GM18508 (cell line): ENCODE measurements around the gene PXN.

Experiments
- ATAC-seq: cut with Tn5 transposase; IDR thresholded peaks from one replicate; pipeline ENCODE4 v1.9.1; 2021; ENCODE audit warnings: moderate number of reproducible peaks; ENCODE audit not compliant: insufficient read depth, unreplicated experiment

Gene PXN

DNA sequence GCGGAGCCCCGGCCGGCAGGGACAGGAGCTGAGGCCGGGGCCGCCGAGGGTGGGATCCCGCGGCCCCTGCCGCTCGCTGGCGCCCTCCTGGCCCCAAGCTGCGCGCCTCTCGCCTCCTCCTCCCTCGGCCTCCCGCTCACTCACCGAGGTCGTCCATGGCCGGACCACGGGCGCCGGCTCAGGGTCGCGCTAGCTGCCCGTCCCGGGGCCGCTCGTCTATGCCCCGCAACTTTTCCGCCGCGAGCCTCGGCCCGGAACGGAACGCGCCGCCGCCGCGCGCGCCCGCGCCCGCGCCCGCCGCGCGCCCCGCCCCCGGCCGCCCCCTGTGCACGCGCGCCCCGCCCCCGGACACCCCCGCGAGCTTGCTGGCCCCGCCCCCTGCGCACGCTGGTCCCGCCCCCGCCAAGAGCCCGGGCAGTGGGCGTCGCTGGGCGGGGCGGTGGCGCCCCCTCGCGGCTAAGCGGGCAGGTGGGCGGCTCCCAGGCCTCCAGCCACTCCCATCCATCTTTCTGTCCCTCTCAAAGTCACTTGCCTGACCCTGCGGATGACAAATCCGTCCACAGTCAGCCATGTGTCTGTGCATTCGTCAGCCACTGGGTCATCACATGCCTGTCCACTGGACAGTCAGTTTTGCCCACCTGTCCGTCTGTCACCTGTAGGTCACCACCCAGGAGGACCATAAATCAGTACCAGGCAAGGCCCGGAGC is at the start of gene PXN:
Gene PXN, minus strand, starts transcription at position 258 of the 707 bp plus-strand sequence. Its CDS starts 101 bp downstream, at position 157.
- no peak for ATAC-seq

DNA sequence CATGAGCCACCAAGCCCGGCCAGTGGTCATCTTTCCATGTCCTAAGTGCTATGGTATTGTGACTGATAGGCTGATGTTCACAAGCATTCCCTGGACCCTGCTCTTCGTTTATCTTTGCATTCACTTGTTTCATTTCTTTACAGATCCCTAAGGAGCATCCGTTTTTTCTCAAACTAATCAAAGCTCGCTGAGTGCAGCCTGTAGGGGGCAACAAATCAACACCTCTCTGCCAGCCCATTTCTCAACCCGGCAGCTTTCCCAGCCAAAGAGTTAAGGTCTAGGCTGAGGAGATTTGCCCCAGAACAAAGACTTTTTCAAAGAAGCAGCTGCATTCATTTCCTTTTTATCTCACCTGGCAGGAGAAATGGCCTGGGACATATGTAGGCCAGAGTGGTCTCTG is 48.7 kb upstream of the PXN start:
- ATAC-seq = no peak

DNA sequence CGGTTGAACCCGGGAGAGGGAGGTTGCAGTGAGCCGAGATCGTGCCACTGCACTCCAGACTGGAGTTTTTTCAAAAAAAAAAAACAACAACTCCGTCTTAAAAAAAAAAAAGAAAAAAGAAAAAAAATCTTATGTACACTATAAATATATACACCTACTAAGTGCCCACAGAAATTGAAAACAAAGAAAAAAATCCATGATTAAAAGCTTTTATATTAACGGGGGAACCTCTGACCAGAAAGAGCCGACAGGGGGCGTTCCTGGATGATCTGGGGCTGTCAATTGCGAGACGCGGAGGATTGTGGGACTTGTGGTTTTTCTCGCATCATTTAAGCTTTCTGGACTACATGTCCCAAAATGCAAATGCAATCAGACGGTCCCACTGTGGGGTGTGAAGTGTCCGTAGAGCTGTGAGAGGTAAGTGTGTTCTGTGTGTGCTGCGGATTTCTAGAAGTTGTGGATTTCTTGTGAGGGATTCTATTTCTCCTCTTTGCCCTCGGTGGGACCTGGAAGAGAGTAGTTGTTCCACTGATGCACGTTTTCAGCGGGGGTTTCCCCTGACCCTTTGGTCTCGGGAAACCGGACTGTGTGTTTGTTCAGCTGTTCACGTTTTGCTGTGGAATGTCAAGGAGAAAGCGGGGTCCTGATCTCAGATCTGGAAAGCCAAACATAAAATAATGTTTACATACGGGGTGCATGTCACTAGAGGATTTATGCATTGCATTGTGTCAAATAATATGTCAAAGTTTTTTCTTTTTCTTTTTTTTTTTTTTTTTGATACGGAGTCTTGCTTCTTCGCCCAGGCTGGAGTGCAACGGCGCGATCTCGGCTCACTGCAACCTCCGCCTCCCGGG is 36.7 kb upstream of the PXN start, which contains the start of gene SIRT4:
Gene SIRT4, plus strand, starts transcription at position 360 of the 854 bp plus-strand sequence. CDS start 1,241 bp downstream, outside the sequence.
- ATAC-seq = peak; percentile 73

DNA sequence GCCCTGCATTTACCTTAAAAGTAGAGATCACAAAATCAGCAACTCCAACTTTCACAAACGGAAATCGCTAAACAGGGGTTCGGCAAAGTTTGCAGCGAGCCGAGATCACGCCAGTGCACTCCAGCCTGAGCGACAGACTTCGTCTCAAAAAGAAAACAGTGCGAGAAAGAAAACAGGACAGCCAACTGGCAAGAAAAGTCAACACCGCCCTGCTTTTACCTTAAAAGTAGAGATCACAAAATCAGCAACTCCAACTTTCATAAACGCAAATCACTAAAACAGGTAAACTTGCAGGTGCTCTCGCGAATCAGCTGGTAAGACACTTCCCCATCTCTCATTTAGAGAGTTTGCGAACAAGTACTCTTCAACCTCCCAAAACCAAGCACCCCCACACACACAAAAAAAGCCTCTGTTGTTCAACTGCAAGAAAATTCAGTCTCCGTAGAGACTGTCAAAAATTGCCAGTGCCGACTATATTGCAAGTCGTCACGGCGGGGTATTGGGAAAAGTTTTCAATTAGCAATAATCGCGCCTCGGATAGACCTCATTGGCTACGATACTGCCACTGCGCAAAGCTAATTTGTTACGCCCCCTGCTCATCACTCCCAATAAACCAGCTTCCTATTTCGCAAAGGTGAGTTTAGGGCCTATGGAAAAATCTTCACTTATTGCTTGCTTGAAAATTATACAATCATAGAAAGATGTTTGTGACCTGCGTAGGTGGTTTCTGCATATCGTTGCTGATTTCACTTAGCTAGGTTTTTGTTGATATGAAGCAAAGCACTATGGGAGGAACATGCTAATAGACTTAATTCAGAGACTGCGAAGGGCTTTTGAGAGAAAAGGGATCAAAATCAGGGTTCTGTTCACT is 27.4 kb upstream of the PXN start, which contains the start of gene RNU4-1:
Gene RNU4-1, minus strand, starts transcription at position 577 of the 871 bp plus-strand sequence.
- no peak for ATAC-seq

DNA sequence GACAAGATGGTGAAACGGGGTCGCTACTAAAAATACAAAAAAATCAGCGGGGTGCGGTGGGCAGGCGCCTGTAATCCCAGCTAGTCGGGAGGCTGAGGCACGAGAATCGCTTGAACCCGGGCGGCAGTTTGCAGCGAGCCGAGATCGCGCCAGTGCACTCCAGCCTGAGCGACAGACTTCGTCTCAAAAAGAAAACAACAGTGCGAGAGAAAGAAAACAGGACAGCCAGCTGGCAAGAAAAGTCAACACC is 26.8 kb upstream of the PXN start:
- no peak for ATAC-seq

DNA sequence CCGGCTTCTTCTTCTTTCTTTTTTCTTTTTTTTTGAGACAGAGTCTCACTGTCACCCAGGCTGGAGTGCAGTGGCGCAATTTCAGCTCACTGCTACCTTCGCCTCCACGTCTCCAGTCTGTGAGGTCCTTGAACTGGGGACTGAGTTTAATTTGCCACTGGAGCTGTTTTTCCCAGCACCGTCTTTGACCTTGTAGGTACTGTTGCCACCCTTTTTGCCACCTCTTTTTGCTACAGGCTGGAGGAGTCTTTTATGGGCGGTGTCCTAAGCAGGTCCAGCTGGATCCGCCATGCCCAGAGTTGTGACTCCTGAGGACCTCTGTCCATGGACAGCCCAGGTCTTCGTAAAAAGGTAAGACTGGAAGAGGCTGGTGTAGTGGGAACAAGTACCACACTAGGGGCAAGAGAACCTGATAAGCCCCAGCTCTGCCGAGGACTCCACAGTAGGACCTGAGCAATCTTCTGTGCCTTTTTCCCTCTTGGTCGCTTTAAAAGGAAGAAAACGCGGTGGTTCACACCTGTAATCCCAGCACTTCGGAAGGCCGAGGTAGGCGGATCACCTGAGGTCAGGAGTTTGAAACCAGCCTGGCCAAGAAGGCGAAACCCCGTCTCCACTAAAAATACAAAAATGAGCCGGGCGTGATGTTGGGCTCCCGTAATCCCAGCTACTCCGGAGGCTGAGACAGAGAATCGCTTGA is 25.2 kb upstream of the PXN start:
- ATAC-seq = no peak

DNA sequence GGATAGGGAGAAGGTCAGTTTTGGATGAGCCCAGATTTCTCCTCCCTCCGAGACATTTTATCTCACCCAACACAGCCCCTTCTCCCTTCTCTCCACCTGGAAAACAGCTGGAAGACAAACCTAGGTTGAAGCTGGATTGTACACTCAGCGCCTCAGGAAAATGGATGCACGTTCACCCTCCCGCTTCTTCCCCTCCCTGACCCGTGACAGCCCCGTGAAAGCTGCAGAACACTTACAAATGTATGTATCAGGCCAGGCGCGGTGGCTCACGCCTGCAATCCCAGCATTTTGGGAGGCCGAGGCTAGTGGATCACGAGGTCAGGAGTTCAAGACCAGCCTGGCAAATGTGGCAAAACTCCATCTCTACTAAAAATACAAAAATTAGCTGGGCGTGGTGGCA is 22.0 kb upstream of the PXN start:
- ATAC-seq = no peak

DNA sequence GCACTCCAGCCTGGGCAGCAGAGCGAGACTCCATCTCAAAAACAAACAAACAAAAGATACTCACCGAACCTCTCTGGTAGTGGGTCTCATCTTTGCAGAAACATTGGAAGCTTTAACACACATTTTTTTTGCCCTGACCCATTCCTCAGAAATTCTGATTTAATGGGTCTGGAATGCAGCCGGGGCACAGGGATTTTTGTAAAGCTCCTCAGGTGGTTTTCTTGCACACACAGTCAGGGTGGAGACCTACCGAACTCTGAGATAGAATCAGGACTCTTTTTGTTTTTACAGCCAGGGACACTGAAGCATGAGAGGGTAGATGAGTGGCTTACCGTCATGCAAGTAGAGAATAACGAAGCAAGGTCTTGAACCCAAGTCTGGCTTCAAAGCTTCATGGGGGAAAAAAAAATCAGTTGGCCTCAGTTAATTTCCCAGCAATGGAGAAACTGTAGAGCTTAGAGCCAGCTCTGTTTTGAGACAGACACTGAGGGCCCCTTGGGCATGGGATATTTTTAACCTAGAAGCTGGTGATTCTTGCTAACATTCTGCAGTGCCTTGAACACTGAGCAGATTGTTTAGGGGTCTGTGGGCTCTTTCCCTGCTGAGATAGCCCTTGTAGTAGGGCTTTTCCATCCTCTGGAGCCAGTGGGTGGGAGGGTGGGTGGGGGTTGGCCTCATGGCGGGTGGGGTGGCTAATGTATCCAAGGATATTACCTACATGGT is 21.4 kb upstream of the PXN start:
- no peak for ATAC-seq

DNA sequence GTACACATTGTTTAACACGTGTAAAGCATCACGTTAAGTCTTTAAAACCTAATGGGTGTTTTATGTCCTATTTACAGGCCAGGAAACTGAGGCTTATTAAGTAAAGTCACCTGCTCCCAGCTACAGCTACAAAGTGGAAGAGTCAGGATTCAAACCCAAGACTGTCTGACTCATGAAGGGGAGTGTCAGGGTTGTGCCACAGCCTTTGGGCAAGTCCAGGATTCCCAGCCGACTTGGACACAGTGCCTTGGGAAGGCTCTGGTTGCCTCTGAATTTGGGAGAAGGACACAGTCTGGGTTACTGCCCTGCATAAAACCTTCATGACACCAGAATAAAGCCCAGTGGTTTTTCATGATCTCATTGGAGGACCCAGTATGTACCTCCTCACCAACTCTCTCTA is 18.9 kb upstream of the PXN start:
- no peak for ATAC-seq

DNA sequence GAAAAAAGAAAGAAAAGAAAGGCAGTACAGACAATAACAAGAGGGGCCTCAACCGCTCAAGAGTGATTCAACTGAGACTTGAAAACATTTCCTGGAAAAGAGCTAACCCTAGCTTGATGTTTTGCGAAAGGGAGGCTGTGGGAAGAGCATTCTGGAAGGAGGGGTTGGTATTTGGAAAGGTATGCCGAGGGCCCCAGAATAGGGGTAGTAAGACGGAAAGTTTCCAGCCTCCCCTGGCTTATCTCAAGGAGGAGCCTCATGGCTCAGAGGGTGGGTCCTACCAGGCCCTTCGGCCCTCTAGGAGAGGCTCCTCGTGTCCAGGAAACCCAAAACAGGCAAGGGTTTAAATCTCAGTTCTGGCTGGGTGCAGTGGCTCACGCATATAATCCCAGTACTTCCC is 17.8 kb upstream of the PXN start:
- no peak for ATAC-seq

DNA sequence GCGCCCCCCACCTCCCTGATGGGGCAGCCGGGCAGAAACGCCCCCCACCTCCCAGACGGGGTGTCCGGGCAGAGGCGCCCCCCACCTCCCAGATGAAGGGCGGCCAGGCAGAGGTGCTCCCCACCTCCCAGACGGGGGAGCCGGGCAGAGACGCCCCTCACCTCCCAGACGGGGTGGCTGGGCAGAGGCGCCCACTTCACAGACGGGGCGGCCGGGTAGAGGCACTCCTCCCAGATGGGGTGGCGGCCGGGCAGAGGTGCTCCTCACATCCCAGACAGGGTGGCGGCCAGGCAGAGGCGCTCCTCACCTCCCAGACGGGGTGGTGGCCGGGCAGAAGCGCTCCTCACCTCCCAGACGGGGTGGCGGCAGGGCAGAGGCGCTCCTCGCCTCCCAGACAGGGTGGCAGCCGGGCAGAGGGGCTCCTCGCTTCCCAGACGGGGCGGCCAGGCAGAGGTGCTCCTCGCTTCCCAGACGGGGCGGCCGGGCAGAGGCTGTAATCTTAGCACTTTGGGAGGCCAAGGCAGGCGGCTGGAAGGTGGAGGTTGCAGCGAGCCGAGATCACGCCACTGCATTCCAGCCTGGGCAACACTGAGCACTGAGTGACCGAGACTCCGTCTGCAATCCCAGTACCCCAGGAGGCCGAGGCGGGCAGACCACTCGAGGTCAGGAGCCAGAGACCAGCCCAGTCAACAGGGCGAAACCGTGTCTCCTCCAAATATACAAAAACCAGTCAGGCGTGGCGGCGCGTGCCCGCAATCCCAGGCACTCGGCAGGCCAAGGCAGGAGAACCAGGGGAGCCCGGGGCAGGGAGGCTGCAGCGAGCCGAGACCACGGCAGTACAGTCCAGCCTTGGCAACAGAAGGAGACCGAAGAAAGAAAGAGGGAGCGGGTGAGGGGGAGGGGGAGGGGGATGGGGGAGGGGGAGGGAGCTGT is 12.9 kb upstream of the PXN start:
- ATAC-seq = no peak

DNA sequence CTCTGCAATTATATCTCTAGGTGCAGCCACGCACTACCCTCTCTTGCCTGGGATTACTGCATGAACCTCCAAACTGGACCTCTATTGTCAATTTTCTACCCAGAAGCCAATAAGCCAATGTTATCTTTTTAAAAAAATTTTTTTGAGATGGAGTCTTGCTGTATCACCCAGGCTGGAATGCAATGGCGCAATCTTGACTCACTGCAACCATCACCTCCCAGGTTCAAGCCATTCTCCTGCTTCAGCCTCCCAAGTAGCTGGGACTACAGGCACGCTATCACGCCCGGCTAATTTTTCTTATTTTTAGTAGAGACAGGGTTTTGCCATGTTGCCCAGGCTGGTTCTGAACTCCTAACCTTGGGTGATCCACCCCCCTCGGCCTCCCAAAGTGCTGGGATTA is 11.2 kb upstream of the PXN start:
- ATAC-seq = no peak

DNA sequence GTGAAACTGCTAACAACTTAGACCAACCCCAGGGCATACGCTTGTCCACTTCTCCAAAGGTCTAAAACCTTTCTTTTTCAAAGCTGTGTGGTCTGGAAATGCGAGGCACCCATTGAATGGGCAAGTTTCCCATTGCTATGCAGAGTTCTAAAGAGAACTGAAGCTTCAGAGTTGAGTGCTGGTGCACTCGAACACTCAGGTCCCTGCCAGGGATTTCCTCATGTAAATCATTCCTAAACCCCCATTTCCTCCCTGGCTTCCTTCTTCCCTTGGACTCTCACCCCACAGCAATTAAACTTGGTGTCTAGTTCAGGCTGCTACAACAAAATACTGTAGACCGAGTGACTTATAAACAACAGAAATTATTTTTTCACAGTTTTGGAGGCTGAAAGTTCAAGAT is 2.2 kb upstream of the PXN start:
- ATAC-seq = no peak

DNA sequence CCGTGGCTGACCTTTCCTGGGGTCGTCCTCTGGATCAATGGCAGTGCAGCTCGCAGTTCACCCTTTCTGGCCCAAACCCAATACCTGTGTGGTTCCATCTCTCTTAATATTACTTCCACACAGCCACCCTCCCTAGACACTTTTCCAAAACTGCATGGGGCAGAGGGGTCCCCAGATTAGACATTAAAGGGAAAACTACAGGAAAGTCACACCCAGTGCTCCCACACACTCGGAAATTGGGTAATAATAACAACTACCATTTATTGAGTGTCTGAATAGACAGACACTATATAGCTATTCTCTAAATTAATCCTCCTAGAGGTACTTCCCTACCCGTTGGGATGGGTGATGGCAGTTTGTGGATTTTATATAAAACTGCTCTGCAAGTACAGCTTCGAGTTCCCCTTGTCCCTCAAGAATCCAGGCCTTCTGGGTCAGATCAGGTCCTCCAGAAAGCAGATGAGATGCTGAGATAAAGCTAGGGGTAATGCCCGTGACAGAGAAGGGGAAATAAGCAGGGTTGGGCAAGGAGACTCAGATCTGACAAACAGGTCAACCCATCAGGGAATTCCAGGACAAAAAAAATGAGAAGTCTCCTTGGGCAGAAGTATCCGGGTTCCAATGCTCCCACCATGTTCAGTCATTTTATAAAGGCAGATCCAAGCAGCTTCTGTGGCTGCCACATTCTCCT is 795 bp upstream of the PXN start:
- no peak for ATAC-seq

DNA sequence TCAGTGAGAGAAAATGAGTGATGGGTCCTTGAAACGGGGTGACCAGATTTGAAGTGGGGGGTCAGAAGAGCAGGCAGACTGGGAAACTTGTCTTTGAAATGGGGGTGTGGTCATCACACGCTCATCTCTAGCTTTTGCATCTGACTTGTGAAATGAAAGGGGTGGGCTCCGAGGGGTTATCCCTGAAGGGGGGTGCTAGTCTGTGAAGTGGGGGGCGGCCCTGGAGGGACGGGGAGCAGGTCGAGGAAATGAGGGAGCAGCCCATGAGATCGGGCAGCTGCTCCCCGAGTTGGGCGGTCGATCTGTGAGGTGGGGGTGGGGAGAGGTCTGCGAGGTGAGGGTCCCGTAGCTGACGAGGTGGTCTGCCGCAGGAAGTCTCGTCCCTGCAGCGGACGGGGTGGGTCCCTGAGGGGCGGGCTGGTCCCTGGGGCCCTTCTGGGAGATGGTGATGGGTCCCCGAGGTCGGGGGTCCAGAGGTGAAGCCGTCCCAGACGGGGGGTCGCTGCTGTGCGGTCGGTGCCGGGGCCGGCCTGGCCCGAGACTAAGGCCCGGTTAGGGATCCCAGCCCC is 542 bp downstream of the PXN start:
- ATAC-seq = no peak

DNA sequence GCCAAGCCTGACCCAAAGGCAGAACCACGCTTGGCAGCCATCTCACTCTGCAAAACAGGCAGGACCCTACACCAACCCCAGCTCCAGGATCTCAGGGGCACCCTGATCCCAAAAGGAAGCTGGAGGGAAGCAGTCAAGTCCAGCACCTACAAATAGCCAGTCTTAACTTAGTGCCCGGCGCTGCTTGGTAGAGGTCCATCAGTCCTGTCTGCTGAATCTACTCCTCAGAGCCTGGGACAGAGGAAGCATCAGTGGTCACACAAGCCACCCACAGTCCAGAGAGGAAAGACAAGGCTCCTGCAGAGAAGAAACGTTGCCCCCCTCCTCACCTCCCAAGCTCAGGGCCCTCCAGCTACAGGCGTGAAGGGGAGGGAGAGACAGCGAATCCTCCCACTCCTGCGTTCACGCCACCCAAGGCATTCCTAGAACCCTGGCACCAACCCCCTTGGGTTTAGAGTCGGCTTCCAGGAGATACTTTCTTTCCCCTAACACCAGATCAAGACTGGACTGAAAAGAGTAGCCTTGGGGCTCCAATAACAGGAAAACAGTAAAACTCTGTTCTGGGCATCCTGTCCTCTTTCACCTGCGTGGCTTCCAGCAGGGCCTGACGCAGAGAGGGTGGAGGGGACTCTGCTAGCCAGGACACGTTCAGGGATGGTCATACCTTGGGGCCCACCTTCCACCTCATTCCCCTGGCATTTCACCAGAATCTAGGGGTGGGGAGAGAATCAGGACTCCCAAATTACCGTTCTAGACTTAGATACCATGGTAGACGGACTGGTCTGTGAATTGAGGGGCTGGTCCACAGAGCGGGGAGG is 1.2 kb downstream of the PXN start:
- ATAC-seq = no peak

DNA sequence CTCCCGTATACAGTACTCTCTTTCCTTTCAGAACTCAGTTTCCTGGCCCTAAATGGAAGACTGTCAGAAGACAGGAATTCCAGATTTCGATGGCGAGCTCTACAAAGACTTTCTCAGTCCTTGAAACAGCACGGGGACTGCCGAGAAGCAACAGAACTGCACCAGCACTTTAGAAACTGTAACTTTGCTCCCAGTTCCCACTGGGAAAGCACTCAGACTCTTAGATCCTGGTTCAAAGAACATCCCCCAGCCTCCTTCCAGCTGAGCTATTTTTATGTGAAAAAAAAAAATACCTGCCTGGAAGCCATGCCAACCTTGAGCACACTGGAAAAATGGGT is 1.8 kb downstream of the PXN start:
- no peak for ATAC-seq
